ENCODE data around the gene GPR85. TPM values are rescaled to one million over a fixed set of nuclear protein-coding genes. Genes with fewer than 3 reads are reported as not detected.

The GPR85 gene
- total RNA-seq, 5 donors from 2014 or later (not counting 1 experiment from before 2014, with no cell fraction given) = not detected

GRCh38 chr7:113085781-113086390 is 741 bp downstream of the GPR85 start:
- Histone ChIP-seq H3K27me3 (replicated peaks in 1 of 2; ENCODE audit: control insufficient read depth in 2 of 2, extremely low read depth in 1 of 2, insufficient read depth in 2 of 2, low read length in 1 of 2) (peaks cover 4 to 13% of the 10 kb centered on the region in 2 experiments), H3K4me1 (ENCODE audit: control insufficient read depth in 1 of 2, extremely low read depth in 1 of 2, insufficient read depth in 2 of 2, low read length in 2 of 2) (peaks cover 0 to 3% of the 10 kb centered on the region in 2 experiments), H3K36me3 (ENCODE audit: control insufficient read depth in 2 of 2, extremely low read depth in 1 of 2, insufficient read depth in 1 of 2, low read length in 1 of 2) (no peaks in the 10 kb centered on the region), H3K4me3 (ENCODE audit: control insufficient read depth in 1 of 2, extremely low read depth in 1 of 2, low read length in 1 of 2) (no peak overlapping the region), H3K9me3 (no peaks in the 10 kb centered on the region), H3K27ac (ENCODE audit: low read length) (no peak overlapping the region)
- ChIA-PET CTCF (interaction anchor here (0.5 to 1.2 kb wide), 6 partner anchors 18 to 730 kb away, joined by 4 to 10 read pairs (median 8); a partner anchor contains a TSS), POLR2A (interaction anchor here (0.6 kb wide), 3 partner anchors 10 to 158 kb away, joined by 3 to 8 read pairs (median 4); no protein-coding TSS in a partner anchor)
- H3K27ac Mint-ChIP-seq = no peak overlapping the region
- peaks cover 25 to 44% of the 10 kb centered on the region in 2 donors for H3K27me3 Mint-ChIP-seq
- peak overlapping the region in 2 of 3 donors; percentile 0 to 7 for H3K4me3 Mint-ChIP-seq
- 41% methylated on average over 11 of the region's 16 CpGs for WGBS (ENCODE audit: insufficient coverage)
- H3K36me3 Mint-ChIP-seq = no peaks in the 10 kb centered on the region
- peak in 1 of 4 experiments; percentile 51 for ATAC-seq (replicated peaks in 1 of 4)
- peaks cover 7 to 14% (median 13%) of the 10 kb centered on the region in 3 donors for H3K4me1 Mint-ChIP-seq
- no peaks in the 10 kb centered on the region for H3K9me3 Mint-ChIP-seq
- DNase-seq = no peak

- no peaks in the 10 kb centered on the region for H3K36me3 ChIP-seq (ENCODE audit: control insufficient read depth in 2 of 2, extremely low read depth in 1 of 2, insufficient read depth in 1 of 2, low read length in 1 of 2)
- peaks cover 4 to 13% of the 10 kb centered on the region in 2 experiments for H3K27me3 ChIP-seq (replicated peaks in 1 of 2; ENCODE audit: control insufficient read depth in 2 of 2, extremely low read depth in 1 of 2, insufficient read depth in 2 of 2, low read length in 1 of 2)
- H3K9me3 ChIP-seq = no peaks in the 10 kb centered on the region
- H3K27me3 Mint-ChIP-seq = peaks cover 35 to 39% of the 10 kb centered on the region in 2 donors
- no peak overlapping the region for H3K27ac Mint-ChIP-seq
- H3K4me3 Mint-ChIP-seq = no peak overlapping the region
- peaks cover 0 to 3% of the 10 kb centered on the region in 2 experiments for H3K4me1 ChIP-seq (ENCODE audit: control insufficient read depth in 1 of 2, extremely low read depth in 1 of 2, insufficient read depth in 2 of 2, low read length in 2 of 2)
- ATAC-seq (replicated peaks in 1 of 4) (no peak), DNase-seq (no peak)
- ChIA-PET CTCF (no interaction called here), POLR2A (no interaction called here)
- H3K4me3 ChIP-seq (ENCODE audit: control insufficient read depth in 1 of 2, extremely low read depth in 1 of 2, low read length in 1 of 2) = no peak overlapping the region
- no CpG with 5 or more reads among the region's 4 CpGs for WGBS (ENCODE audit: insufficient coverage)
- peaks cover 7 to 14% (median 13%) of the 10 kb centered on the region in 3 donors for H3K4me1 Mint-ChIP-seq
- no peaks in the 10 kb centered on the region for H3K9me3 Mint-ChIP-seq
- H3K36me3 Mint-ChIP-seq = no peaks in the 10 kb centered on the region
- no peak overlapping the region for H3K27ac ChIP-seq (ENCODE audit: low read length)
These were observed 2.0 kb downstream of the GPR85 start for GRCh38 chr7:113084496-113085172.

DNA sequence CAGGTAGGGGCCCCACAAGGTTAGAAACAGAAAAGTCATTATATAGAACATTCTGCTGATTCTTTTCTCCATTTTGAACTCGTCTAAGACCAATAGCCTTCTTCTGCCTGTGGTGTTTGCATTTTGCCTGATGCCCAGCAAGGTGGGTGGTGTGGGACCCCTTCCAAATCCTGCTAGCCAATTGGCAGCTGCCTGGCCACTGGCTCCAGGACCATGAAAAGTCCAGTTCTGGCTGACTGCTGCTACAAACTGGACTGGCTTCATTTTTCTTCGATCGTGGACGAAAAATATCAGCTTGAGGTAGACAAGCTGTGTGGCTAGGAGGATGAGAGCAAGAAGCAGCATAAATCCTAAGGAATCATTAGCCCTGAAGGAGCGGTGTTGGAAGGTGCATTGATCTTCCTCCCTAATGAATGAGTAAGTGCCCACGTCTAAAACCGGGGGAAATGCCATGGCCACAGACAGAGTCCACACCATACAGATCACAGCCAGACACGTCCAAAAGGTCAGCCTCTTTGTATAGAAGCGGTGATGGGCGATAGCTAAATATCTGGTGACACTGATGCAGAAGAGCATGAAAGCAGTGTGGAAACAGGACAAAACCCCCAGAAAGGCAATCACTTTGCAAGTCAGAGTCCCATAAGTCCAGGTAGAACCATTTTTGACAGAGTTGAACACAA is 2.7 kb downstream of the GPR85 start:
- WGBS (ENCODE audit: insufficient coverage) = 91% methylated on average over 5 of the region's 10 CpGs
- peaks cover 36 to 39% of the 10 kb centered on the region in 2 donors for H3K27me3 Mint-ChIP-seq
- H3K4me3 Mint-ChIP-seq = no peak overlapping the region
- no peak overlapping the region for H3K27ac ChIP-seq (ENCODE audit: low read length)
- H3K4me1 ChIP-seq (ENCODE audit: control insufficient read depth in 1 of 2, extremely low read depth in 1 of 2, insufficient read depth in 2 of 2, low read length in 2 of 2) = peaks cover 0 to 3% of the 10 kb centered on the region in 2 experiments
- H3K4me3 ChIP-seq (ENCODE audit: control insufficient read depth in 1 of 2, extremely low read depth in 1 of 2, low read length in 1 of 2) = no peak overlapping the region
- H3K4me1 Mint-ChIP-seq = peaks cover 7 to 14% (median 13%) of the 10 kb centered on the region in 3 donors
- H3K36me3 Mint-ChIP-seq = no peaks in the 10 kb centered on the region
- H3K27ac Mint-ChIP-seq = no peak overlapping the region
- peaks cover 4 to 13% of the 10 kb centered on the region in 2 experiments for H3K27me3 ChIP-seq (replicated peaks in 1 of 2; ENCODE audit: control insufficient read depth in 2 of 2, extremely low read depth in 1 of 2, insufficient read depth in 2 of 2, low read length in 1 of 2)
- CTCF ChIA-PET = no interaction called here
- no peaks in the 10 kb centered on the region for H3K9me3 Mint-ChIP-seq
- ATAC-seq (replicated peaks in 1 of 4) = no peak
- DNase-seq = no peak
- no peaks in the 10 kb centered on the region for H3K36me3 ChIP-seq (ENCODE audit: control insufficient read depth in 2 of 2, extremely low read depth in 1 of 2, insufficient read depth in 1 of 2, low read length in 1 of 2)
- POLR2A ChIA-PET = no interaction called here
- H3K9me3 ChIP-seq = no peaks in the 10 kb centered on the region

- H3K27me3 Mint-ChIP-seq = peaks cover 36 to 37% of the 10 kb centered on the region in 2 donors
- ATAC-seq (replicated peaks in 1 of 4) = no peak
- Histone ChIP-seq H3K4me1 (ENCODE audit: control insufficient read depth in 1 of 2, extremely low read depth in 1 of 2, insufficient read depth in 2 of 2, low read length in 2 of 2) (peaks cover 0 to 3% of the 10 kb centered on the region in 2 experiments), H3K27ac (ENCODE audit: low read length) (no peak overlapping the region), H3K4me3 (ENCODE audit: control insufficient read depth in 1 of 2, extremely low read depth in 1 of 2, low read length in 1 of 2) (no peak overlapping the region), H3K36me3 (ENCODE audit: control insufficient read depth in 2 of 2, extremely low read depth in 1 of 2, insufficient read depth in 1 of 2, low read length in 1 of 2) (no peaks in the 10 kb centered on the region), H3K9me3 (no peaks in the 10 kb centered on the region), H3K27me3 (replicated peaks in 1 of 2; ENCODE audit: control insufficient read depth in 2 of 2, extremely low read depth in 1 of 2, insufficient read depth in 2 of 2, low read length in 1 of 2) (peaks cover 4 to 13% of the 10 kb centered on the region in 2 experiments)
- no peaks in the 10 kb centered on the region for H3K9me3 Mint-ChIP-seq
- POLR2A ChIA-PET = no interaction called here
- no peak for DNase-seq
- WGBS (ENCODE audit: insufficient coverage) = no CpG with 5 or more reads among the region's 1 CpG
- peaks cover 7 to 14% (median 13%) of the 10 kb centered on the region in 3 donors for H3K4me1 Mint-ChIP-seq
- H3K4me3 Mint-ChIP-seq = no peak overlapping the region
- no peak overlapping the region for H3K27ac Mint-ChIP-seq
- H3K36me3 Mint-ChIP-seq = no peaks in the 10 kb centered on the region
- CTCF ChIA-PET = no interaction called here
These were observed 3.4 kb downstream of the GPR85 start for GRCh38 chr7:113083132-113083815.

GRCh38 chr7:113078331-113078730 is 8.3 kb downstream of the GPR85 start:
- H3K27ac ChIP-seq (ENCODE audit: low read length) = no peak overlapping the region
- no peak overlapping the region for H3K4me3 ChIP-seq (ENCODE audit: control insufficient read depth in 1 of 2, extremely low read depth in 1 of 2, low read length in 1 of 2)
- Mint-ChIP-seq H3K27ac (no peak overlapping the region), H3K9me3 (no peaks in the 10 kb centered on the region), H3K36me3 (no peaks in the 10 kb centered on the region), H3K4me3 (no peak overlapping the region), H3K4me1 (no peaks in the 10 kb centered on the region), H3K27me3 (peaks cover 8 to 21% of the 10 kb centered on the region in 2 donors)
- H3K9me3 ChIP-seq = no peaks in the 10 kb centered on the region
- peaks cover 0 to 2% of the 10 kb centered on the region in 2 experiments for H3K27me3 ChIP-seq (replicated peaks in 1 of 2; ENCODE audit: control insufficient read depth in 2 of 2, extremely low read depth in 1 of 2, insufficient read depth in 2 of 2, low read length in 1 of 2)
- no peaks in the 10 kb centered on the region for H3K36me3 ChIP-seq (ENCODE audit: control insufficient read depth in 2 of 2, extremely low read depth in 1 of 2, insufficient read depth in 1 of 2, low read length in 1 of 2)
- ChIA-PET POLR2A (no interaction called here), CTCF (interaction anchor here in 1 of 2 donors (0.7 kb wide), 1 partner anchor 93 kb away, joined by 5 read pairs; no protein-coding TSS in a partner anchor)
- no peak for DNase-seq
- no peaks in the 10 kb centered on the region for H3K4me1 ChIP-seq (ENCODE audit: control insufficient read depth in 1 of 2, extremely low read depth in 1 of 2, insufficient read depth in 2 of 2, low read length in 2 of 2)
- no peak for ATAC-seq (replicated peaks in 1 of 4)
- WGBS (ENCODE audit: insufficient coverage) = no CpG with 5 or more reads among the region's 2 CpGs

DNA sequence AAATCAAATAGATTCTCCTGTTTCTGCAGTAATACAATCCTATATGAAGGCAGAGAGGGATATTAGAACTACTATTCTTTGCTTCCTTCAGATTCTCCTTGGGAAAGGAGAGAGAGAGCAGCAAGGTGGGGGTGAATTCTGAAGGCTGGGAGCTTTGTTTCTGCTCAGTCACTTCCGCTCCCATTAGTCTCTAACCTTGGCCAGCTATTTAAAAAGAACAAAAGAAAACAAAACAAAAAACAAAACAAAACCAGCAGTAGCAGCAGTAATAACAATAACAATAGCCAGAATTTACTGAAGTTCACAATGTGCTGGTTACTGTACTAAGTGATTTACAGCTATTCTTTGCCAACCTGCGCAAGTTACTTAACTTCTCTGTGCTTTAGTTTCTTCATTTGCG is 9.9 kb downstream of the GPR85 start:
- ChIA-PET CTCF (interaction anchor here in 1 of 2 donors (1.3 kb wide), 1 partner anchor 18 kb away, joined by 3 read pairs; no protein-coding TSS in a partner anchor), POLR2A (no interaction called here)
- Histone ChIP-seq H3K4me1 (ENCODE audit: control insufficient read depth in 1 of 2, extremely low read depth in 1 of 2, insufficient read depth in 2 of 2, low read length in 2 of 2) (no peaks in the 10 kb centered on the region), H3K27me3 (replicated peaks in 1 of 2; ENCODE audit: control insufficient read depth in 2 of 2, extremely low read depth in 1 of 2, insufficient read depth in 2 of 2, low read length in 1 of 2) (peaks cover 0 to 2% of the 10 kb centered on the region in 2 experiments), H3K36me3 (ENCODE audit: control insufficient read depth in 2 of 2, extremely low read depth in 1 of 2, insufficient read depth in 1 of 2, low read length in 1 of 2) (no peaks in the 10 kb centered on the region), H3K9me3 (no peaks in the 10 kb centered on the region), H3K27ac (ENCODE audit: low read length) (no peak overlapping the region), H3K4me3 (ENCODE audit: control insufficient read depth in 1 of 2, extremely low read depth in 1 of 2, low read length in 1 of 2) (no peak overlapping the region)
- H3K4me3 Mint-ChIP-seq = no peak overlapping the region
- H3K27me3 Mint-ChIP-seq = peaks cover 6 to 21% of the 10 kb centered on the region in 2 donors
- no peak for ATAC-seq (replicated peaks in 1 of 4)
- no peak for DNase-seq
- H3K4me1 Mint-ChIP-seq = no peaks in the 10 kb centered on the region
- H3K36me3 Mint-ChIP-seq = no peaks in the 10 kb centered on the region
- H3K27ac Mint-ChIP-seq = no peak overlapping the region
- H3K9me3 Mint-ChIP-seq = no peaks in the 10 kb centered on the region
- WGBS (ENCODE audit: insufficient coverage) = no CpG with 5 or more reads among the region's 3 CpGs
